Left ventricle myocardium inferior (tissue), 1 donor: Measurements from ENCODE around the gene CDKN2A. TPM values are rescaled to one million over a fixed set of nuclear protein-coding genes. Genes with fewer than 3 reads are reported as not detected.

ENCODE experiments used
- DNase-seq: peaks from one replicate; pipeline ENCODE4 v3.0.0-alpha.2; 2020
- H3K27ac ChIP-seq: fragments of 200-600 bp; replicated peaks from 2 replicates; pipeline ENCODE4 v1.8.0; 2021
- H3K27me3 ChIP-seq: fragments of 200-600 bp; 2 replicates; pipeline ENCODE4 v1.8.0; 2021; ENCODE audit warnings: low read depth
- H3K36me3 ChIP-seq: fragments of 200-600 bp; 2 replicates; pipeline ENCODE4 v1.8.0; 2021
- H3K4me1 ChIP-seq: fragments of 200-600 bp; 2 replicates; pipeline ENCODE4 v1.8.0; 2021
- H3K4me3 ChIP-seq: fragments of 200-600 bp; 2 replicates; pipeline ENCODE4 v1.8.0; 2021; ENCODE audit warnings: mild to moderate bottlenecking, moderate library complexity
- H3K9me3 ChIP-seq: fragments of 200-600 bp; replicated peaks from 2 replicates; pipeline ENCODE4 v1.8.0; 2021
- CTCF ChIP-seq: fragments of 200-600 bp; IDR thresholded peaks from 2 replicates; pipeline ENCODE4 v1.8.0; 2021; ENCODE audit warnings: antibody characterized with exemption, mild to moderate bottlenecking, borderline replicate concordance
- intact Hi-C: fragments of 100-400 bp; cut with micrococcal nuclease; formaldehyde crosslinking; loops from one replicate; pipeline ENCODE4 v1.11.0; 2022
- total RNA-seq: library from RNA; stranded (reverse); fragmentation: NEBNext Ultra II Directional; extraction: Animal tissue kit (Norgen Biotek cat#: 25700); gene quantifications from one replicate; pipeline ENCODE4 v1.2.1, GENCODE V29; 2021
- donor health status: DM: no; HTN: yes; CAD: no; lungs with severe emphysema.

CDKN2A gene
- total RNA-seq, 1 donor from 2014 or later: 0.30 TPM

GRCh38 chr9:21984101-21984500 lies 10.1 kb downstream of the CDKN2A start:
- Histone ChIP-seq H3K4me3 (no peak overlapping the region), H3K9me3 (no peaks in the 10 kb centered on the region), H3K36me3 (no peaks in the 10 kb centered on the region), H3K4me1 (no peaks in the 10 kb centered on the region), H3K27ac (no peak overlapping the region), H3K27me3 (peaks cover 96% of the 10 kb centered on the region)
- intact Hi-C loops: no loop called here
- no peak for DNase-seq
- TF ChIP-seq CTCF: no peak

GRCh38 chr9:21983561-21983935 lies 10.6 kb downstream of the CDKN2A start:
- no peak for TF ChIP-seq CTCF
- Histone ChIP-seq H3K36me3 (no peaks in the 10 kb centered on the region), H3K4me1 (no peaks in the 10 kb centered on the region), H3K27me3 (peaks cover 96% of the 10 kb centered on the region), H3K27ac (no peak overlapping the region), H3K9me3 (no peaks in the 10 kb centered on the region), H3K4me3 (no peak overlapping the region)
- no peak for DNase-seq
- intact Hi-C loops: no loop called here

DNA sequence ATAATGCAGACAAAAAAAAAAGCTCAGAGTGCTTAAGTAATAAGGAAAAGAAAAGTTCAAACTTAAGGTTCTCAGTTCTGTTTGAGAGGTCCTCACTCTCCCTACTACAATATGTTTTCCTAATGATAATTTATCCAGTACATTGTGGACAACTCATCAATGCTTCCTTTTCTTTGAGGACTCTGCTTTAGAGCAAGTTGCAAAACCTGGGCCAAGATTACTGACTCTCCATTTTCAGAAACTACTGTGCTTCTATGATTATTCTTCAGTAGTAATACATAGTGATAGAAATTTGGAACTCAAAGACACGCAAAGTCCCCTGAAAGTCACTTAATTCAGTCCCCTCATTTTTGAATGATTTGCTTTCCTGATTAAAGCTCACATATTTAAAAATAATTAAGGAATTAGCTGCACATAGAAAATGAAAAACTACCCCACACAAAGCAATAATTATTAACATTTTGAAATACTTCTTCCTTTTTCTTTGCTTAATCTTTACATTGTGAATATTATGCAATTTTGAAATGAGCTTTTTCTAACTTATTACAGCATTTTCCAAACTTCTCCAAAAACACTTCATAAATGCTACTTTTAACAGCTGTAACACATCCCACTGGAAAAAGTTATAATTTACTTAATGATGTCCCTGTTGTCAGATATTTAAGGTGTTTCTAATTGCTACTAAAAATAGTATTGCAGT lies 11.2 kb downstream of the CDKN2A start:
- no peak for TF ChIP-seq CTCF
- no peaks in the 10 kb centered on the region for H3K36me3 ChIP-seq
- H3K4me3 ChIP-seq: no peak overlapping the region
- intact Hi-C loops: no loop called here
- DNase-seq: no peak
- no peaks in the 10 kb centered on the region for H3K4me1 ChIP-seq
- H3K27me3 ChIP-seq: peaks cover 96% of the 10 kb centered on the region
- no peaks in the 10 kb centered on the region for H3K9me3 ChIP-seq
- H3K27ac ChIP-seq: no peak overlapping the region

GRCh38 chr9:21982391-21982790 lies 11.8 kb downstream of the CDKN2A start:
- Histone ChIP-seq H3K27ac (no peak overlapping the region), H3K4me1 (no peaks in the 10 kb centered on the region), H3K36me3 (no peaks in the 10 kb centered on the region), H3K4me3 (no peak overlapping the region), H3K27me3 (peaks cover 96% of the 10 kb centered on the region), H3K9me3 (no peaks in the 10 kb centered on the region)
- intact Hi-C loops: no loop called here
- TF ChIP-seq CTCF: no peak
- no peak for DNase-seq

GRCh38 chr9:21976334-21976875 lies 17.8 kb downstream of the CDKN2A start:
- intact Hi-C loops: no loop called here
- Histone ChIP-seq H3K27ac (no peak overlapping the region), H3K27me3 (peaks cover 98% of the 10 kb centered on the region), H3K4me3 (no peak overlapping the region), H3K4me1 (peaks cover 16% of the 10 kb centered on the region), H3K9me3 (no peaks in the 10 kb centered on the region), H3K36me3 (no peaks in the 10 kb centered on the region)
- DNase-seq: no peak
- no peak for TF ChIP-seq CTCF
